Measurements from ENCODE around the gene PDZRN3.

DNA sequence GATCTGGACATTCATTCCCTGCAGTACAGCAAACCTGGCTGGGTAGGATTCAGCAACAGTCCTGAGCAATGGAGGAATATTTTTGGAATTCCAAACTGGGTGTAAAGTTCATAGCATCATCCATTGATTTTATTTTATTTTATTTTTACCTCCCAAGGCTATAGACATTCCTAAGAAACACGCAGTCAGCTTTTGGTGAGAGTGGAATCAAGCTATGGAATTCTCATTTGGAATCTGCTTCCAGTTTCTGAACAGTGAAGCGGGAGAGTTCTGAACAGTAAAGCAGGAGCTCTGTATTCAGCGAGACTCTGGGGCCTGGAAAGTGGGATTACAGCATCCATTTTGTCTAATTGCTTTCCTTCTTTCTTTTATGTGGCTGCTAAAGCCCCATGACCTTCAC is 1.4 kb upstream of the PDZRN3 start:
- TF ChIP-seq, protein P1, sequence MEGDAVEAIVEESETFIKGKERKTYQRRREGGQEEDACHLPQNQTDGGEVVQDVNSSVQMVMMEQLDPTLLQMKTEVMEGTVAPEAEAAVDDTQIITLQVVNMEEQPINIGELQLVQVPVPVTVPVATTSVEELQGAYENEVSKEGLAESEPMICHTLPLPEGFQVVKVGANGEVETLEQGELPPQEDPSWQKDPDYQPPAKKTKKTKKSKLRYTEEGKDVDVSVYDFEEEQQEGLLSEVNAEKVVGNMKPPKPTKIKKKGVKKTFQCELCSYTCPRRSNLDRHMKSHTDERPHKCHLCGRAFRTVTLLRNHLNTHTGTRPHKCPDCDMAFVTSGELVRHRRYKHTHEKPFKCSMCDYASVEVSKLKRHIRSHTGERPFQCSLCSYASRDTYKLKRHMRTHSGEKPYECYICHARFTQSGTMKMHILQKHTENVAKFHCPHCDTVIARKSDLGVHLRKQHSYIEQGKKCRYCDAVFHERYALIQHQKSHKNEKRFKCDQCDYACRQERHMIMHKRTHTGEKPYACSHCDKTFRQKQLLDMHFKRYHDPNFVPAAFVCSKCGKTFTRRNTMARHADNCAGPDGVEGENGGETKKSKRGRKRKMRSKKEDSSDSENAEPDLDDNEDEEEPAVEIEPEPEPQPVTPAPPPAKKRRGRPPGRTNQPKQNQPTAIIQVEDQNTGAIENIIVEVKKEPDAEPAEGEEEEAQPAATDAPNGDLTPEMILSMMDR (IDR thresholded peaks at IDR 0.05; ENCODE audit: poor library complexity) = no peak
- TF ChIP-seq EZH2phosphoT487 (IDR thresholded peaks at IDR 0.05; ENCODE audit: low read depth, severe bottlenecking, unreplicated experiment) (no peak), EZH2 (IDR thresholded peaks at IDR 0.05; ENCODE audit: borderline replicate concordance) (no peak)
